Central memory CD8-positive, alpha-beta T cell (primary cell): ENCODE results near the gene SCGB1D1.
"Not testable (repeated sequence)": the region's sequence is repeated elsewhere in the genome, so short reads cannot be mapped to it uniquely, and the experiment has no call there.

ENCODE experiments used
- ATAC-seq: fragments of 150-1000 bp; cut with Tn5 transposase; replicated peaks from 2 replicates; pipeline ENCODE4 v1.10.0; 2022; ENCODE audit warnings: mild to moderate bottlenecking, moderate FRiP score, moderate number of reproducible peaks; ENCODE audit not compliant: poor library complexity, severe bottlenecking; ENCODE audit errors: extremely low read depth
- DNase-seq, 2 donors: peaks; one replicate each; pipeline ENCODE4 v3.0.0; 2021; ENCODE audit warnings: low spot score in 2 of 2
- H3K27ac Mint-ChIP-seq: one replicate; pipeline ENCODE4 v1.8.0; 2022; ENCODE audit warnings: low read depth, mild to moderate bottlenecking, moderate library complexity, mixed read lengths
- H3K27me3 Mint-ChIP-seq: one replicate; pipeline ENCODE4 v1.8.0; 2022; ENCODE audit warnings: mixed read lengths
- H3K36me3 Mint-ChIP-seq: one replicate; pipeline ENCODE4 v1.8.0; 2022; ENCODE audit warnings: mild to moderate bottlenecking, moderate library complexity, mixed read lengths; ENCODE audit not compliant: insufficient read depth
- H3K4me1 Mint-ChIP-seq: one replicate; pipeline ENCODE4 v1.8.0; 2022; ENCODE audit warnings: mixed read lengths
- H3K4me3 Mint-ChIP-seq: one replicate; pipeline ENCODE4 v1.8.0; 2022; ENCODE audit warnings: mild to moderate bottlenecking, moderate library complexity, mixed read lengths
- H3K9me3 Mint-ChIP-seq: one replicate; pipeline ENCODE4 v1.8.0; 2022; ENCODE audit warnings: mixed read lengths

Gene SCGB1D1

GRCh38 chr11:62176766-62177165 lies 13.2 kb upstream of the SCGB1D1 start:
- no peak overlapping the region for H3K4me3 Mint-ChIP-seq
- no peaks in the 10 kb centered on the region for H3K36me3 Mint-ChIP-seq
- H3K27me3 Mint-ChIP-seq: peaks cover 50% of the 10 kb centered on the region
- H3K27ac Mint-ChIP-seq: no peak overlapping the region
- no peaks in the 10 kb centered on the region for H3K9me3 Mint-ChIP-seq
- ATAC-seq (no peak), DNase-seq (no peak)
- no peaks in the 10 kb centered on the region for H3K4me1 Mint-ChIP-seq

DNA sequence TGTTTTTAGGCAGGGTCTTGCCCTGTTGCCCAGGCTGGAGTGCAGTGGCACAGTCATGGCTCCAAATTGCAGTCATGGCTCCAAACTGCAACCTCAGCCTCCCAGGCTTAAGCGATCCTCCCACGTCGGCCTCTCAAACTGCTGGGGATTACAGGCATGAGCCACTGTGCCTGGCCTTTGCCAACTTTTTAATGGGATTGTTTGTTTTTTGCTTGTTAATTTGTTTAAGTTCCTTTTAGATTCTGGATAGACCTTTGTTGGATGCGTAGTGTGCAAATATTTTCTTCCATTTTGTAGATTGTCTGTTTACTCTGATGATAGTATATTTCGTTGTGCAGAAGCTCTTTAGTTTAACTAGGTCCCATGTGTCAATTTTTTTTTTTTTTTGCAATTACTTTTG lies 10.0 kb upstream of the SCGB1D1 start:
- Mint-ChIP-seq H3K36me3 (no peaks in the 10 kb centered on the region), H3K4me1 (no peaks in the 10 kb centered on the region), H3K27me3 (peaks cover 36% of the 10 kb centered on the region), H3K27ac (no peak overlapping the region), H3K9me3 (no peaks in the 10 kb centered on the region), H3K4me3 (no peak overlapping the region)
- no peak for ATAC-seq
- DNase-seq: no peak

- Mint-ChIP-seq H3K27ac (no peak overlapping the region), H3K4me3 (no peak overlapping the region), H3K27me3 (peaks cover 37% of the 10 kb centered on the region), H3K4me1 (no peaks in the 10 kb centered on the region), H3K36me3 (no peaks in the 10 kb centered on the region), H3K9me3 (no peaks in the 10 kb centered on the region)
- no peak for ATAC-seq
- DNase-seq: no peak
Measured at GRCh38 chr11:62181097-62181496, 8.9 kb upstream of the SCGB1D1 start.

- ATAC-seq: no peak
- no peak for DNase-seq
- Mint-ChIP-seq H3K9me3 (no peaks in the 10 kb centered on the region), H3K27ac (no peak overlapping the region), H3K36me3 (no peaks in the 10 kb centered on the region), H3K4me1 (no peaks in the 10 kb centered on the region), H3K4me3 (no peak overlapping the region), H3K27me3 (peaks cover 45% of the 10 kb centered on the region)
Measured at GRCh38 chr11:62182147-62182891, 7.7 kb upstream of the SCGB1D1 start.

GRCh38 chr11:62186195-62186594 lies 3.8 kb upstream of the SCGB1D1 start:
- no peak for DNase-seq
- no peak overlapping the region for H3K4me3 Mint-ChIP-seq
- no peak overlapping the region for H3K27ac Mint-ChIP-seq
- no peaks in the 10 kb centered on the region for H3K36me3 Mint-ChIP-seq
- H3K27me3 Mint-ChIP-seq: peaks cover 75% of the 10 kb centered on the region
- ATAC-seq: no peak
- no peaks in the 10 kb centered on the region for H3K4me1 Mint-ChIP-seq
- H3K9me3 Mint-ChIP-seq: no peaks in the 10 kb centered on the region

- no peaks in the 10 kb centered on the region for H3K36me3 Mint-ChIP-seq
- H3K4me3 Mint-ChIP-seq: no peak overlapping the region
- peaks cover 94% of the 10 kb centered on the region for H3K27me3 Mint-ChIP-seq
- no peak for DNase-seq
- H3K9me3 Mint-ChIP-seq: no peaks in the 10 kb centered on the region
- no peak overlapping the region for H3K27ac Mint-ChIP-seq
- no peaks in the 10 kb centered on the region for H3K4me1 Mint-ChIP-seq
- ATAC-seq: no peak
Measured at GRCh38 chr11:62193952-62194351, 3.9 kb downstream of the SCGB1D1 start.

DNA sequence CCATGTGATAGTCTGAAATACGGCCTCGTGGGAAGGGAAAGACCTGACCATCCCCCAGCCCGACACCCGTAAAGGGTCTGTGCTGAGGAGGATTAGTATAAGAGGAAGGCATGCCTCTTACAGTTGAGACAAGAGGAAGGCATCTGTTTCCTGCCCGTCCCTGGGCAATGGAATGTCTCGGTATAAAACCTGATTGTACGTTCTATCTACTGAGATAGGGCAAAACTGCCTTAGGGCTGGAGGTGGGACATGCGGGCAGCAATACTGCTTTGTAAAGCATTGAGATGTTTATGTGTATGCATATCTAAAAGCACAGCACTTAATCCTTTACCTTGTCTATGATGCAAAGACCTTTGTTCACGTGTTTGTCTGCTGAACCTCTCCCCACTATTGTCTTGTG lies 5.0 kb downstream of the SCGB1D1 start:
- peaks cover 93% of the 10 kb centered on the region for H3K27me3 Mint-ChIP-seq
- not testable (repeated sequence) for H3K4me1 Mint-ChIP-seq, H3K36me3 Mint-ChIP-seq, H3K27ac Mint-ChIP-seq, H3K9me3 Mint-ChIP-seq, DNase-seq, H3K4me3 Mint-ChIP-seq, ATAC-seq

DNA sequence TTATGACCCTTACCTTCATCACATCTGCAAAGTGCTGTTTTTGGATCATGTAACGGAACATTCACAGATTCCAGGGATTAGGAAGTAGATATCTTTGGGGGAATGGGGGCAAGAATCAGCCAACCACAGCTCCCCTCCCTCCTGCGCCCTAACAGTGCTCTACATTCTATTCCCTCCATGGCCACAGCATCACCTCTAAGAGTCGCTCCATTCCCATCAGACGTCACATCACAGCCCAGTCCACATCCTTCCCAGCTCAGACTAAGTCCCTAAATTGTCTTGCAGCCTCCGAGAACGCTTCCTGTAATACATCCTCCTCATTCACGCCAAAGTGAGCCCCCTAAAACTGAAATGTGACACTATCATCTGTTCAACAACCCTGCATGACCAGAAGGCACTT lies 5.9 kb downstream of the SCGB1D1 start:
- no peaks in the 10 kb centered on the region for H3K36me3 Mint-ChIP-seq
- no peak overlapping the region for H3K27ac Mint-ChIP-seq
- no peak overlapping the region for H3K4me3 Mint-ChIP-seq
- no peak for ATAC-seq
- H3K27me3 Mint-ChIP-seq: peaks cover 93% of the 10 kb centered on the region
- DNase-seq: no peak
- H3K4me1 Mint-ChIP-seq: no peaks in the 10 kb centered on the region
- H3K9me3 Mint-ChIP-seq: no peaks in the 10 kb centered on the region

DNA sequence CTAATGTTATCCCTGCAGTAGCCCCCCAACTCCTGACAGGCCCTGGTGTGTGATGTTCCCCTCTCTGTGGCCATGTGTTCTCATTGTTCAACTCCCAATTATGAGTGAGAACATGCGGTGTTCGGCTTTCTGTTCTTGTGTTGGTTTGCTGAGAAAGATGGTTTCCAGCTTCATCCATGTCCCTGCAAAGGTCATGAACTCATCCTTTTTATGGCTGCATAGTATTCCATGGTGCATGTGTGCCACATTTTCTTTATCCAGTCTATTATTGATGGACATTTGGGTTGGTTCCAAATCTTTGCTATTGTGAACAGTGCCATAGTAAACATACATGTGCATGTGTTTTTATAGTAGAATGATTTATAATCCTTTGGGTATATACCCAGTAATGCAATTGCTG lies 7.4 kb downstream of the SCGB1D1 start:
- not testable (repeated sequence) for DNase-seq, H3K27ac Mint-ChIP-seq, H3K4me1 Mint-ChIP-seq, H3K4me3 Mint-ChIP-seq, H3K9me3 Mint-ChIP-seq, ATAC-seq, H3K36me3 Mint-ChIP-seq
- peaks cover 93% of the 10 kb centered on the region for H3K27me3 Mint-ChIP-seq

- ATAC-seq (no peak), DNase-seq (no peak)
- Mint-ChIP-seq H3K4me3 (no peak overlapping the region), H3K27me3 (peaks cover 84% of the 10 kb centered on the region), H3K36me3 (no peaks in the 10 kb centered on the region), H3K27ac (no peak overlapping the region), H3K4me1 (no peaks in the 10 kb centered on the region), H3K9me3 (no peaks in the 10 kb centered on the region)
Measured at GRCh38 chr11:62201376-62201775, 11.4 kb downstream of the SCGB1D1 start.

DNA sequence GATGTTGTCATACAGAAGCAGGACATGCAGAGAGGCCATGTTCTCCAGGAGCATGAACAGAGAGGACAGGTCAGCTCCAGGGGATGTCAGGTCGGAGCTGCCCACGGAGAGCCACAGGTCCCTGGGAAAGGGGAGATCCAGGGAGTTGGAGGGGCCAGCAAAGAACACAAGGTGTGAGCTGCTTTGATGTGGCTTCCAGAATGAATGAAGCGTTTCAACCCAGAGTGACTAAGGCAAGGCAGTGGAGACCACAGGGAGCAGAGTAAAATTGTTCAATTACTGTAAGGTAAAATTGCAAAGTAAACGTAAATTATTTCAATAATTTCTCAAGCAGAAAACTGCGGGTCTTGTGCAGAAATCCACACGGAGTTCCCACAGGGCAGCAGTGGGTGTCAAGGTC lies 12.9 kb downstream of the SCGB1D1 start:
- DNase-seq: no peak
- Mint-ChIP-seq H3K27me3 (peaks cover 70% of the 10 kb centered on the region), H3K9me3 (no peaks in the 10 kb centered on the region), H3K4me3 (no peak overlapping the region), H3K4me1 (no peaks in the 10 kb centered on the region), H3K27ac (no peak overlapping the region), H3K36me3 (no peaks in the 10 kb centered on the region)
- no peak for ATAC-seq

- Mint-ChIP-seq H3K36me3 (no peaks in the 10 kb centered on the region), H3K27ac (no peak overlapping the region), H3K9me3 (no peaks in the 10 kb centered on the region), H3K4me3 (no peak overlapping the region), H3K4me1 (no peaks in the 10 kb centered on the region), H3K27me3 (peaks cover 56% of the 10 kb centered on the region)
- ATAC-seq: no peak
- DNase-seq: no peak
Measured at GRCh38 chr11:62204430-62204829, 14.4 kb downstream of the SCGB1D1 start.

GRCh38 chr11:62205441-62205840 lies 15.4 kb downstream of the SCGB1D1 start:
- ATAC-seq: no peak
- no peaks in the 10 kb centered on the region for H3K4me1 Mint-ChIP-seq
- H3K36me3 Mint-ChIP-seq: no peaks in the 10 kb centered on the region
- peaks cover 53% of the 10 kb centered on the region for H3K27me3 Mint-ChIP-seq
- no peak overlapping the region for H3K4me3 Mint-ChIP-seq
- H3K27ac Mint-ChIP-seq: no peak overlapping the region
- no peak for DNase-seq
- H3K9me3 Mint-ChIP-seq: no peaks in the 10 kb centered on the region
